ENCODE data around the gene TFAP2A.

The TFAP2A gene

GRCh38 chr6:10414756-10415616 is at the start of gene TFAP2A:
Gene TFAP2A, minus strand, starts transcription at chr6:10415074. Its CDS starts 83 bp downstream, at chr6:10414991.
- peak within 1 kb of the TSS; percentile 63 for H3K4me3 ChIP-seq (ENCODE audit: low read depth, low read length)
- DNase-seq (ENCODE audit: low read depth) = no peak

GRCh38 chr6:10463491-10464481 is 48.9 kb upstream of the TFAP2A start:
- H3K4me3 ChIP-seq (ENCODE audit: low read depth, low read length) = no peak overlapping the region

More at GRCh38 chr6:10414756-10415616, at the start of gene TFAP2A:
- TF ChIP-seq, protein P1, sequence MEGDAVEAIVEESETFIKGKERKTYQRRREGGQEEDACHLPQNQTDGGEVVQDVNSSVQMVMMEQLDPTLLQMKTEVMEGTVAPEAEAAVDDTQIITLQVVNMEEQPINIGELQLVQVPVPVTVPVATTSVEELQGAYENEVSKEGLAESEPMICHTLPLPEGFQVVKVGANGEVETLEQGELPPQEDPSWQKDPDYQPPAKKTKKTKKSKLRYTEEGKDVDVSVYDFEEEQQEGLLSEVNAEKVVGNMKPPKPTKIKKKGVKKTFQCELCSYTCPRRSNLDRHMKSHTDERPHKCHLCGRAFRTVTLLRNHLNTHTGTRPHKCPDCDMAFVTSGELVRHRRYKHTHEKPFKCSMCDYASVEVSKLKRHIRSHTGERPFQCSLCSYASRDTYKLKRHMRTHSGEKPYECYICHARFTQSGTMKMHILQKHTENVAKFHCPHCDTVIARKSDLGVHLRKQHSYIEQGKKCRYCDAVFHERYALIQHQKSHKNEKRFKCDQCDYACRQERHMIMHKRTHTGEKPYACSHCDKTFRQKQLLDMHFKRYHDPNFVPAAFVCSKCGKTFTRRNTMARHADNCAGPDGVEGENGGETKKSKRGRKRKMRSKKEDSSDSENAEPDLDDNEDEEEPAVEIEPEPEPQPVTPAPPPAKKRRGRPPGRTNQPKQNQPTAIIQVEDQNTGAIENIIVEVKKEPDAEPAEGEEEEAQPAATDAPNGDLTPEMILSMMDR (IDR thresholded peaks at IDR 0.05; ENCODE audit: insufficient read depth, low read depth, low read length, missing control alignments) = no peak

DNA sequence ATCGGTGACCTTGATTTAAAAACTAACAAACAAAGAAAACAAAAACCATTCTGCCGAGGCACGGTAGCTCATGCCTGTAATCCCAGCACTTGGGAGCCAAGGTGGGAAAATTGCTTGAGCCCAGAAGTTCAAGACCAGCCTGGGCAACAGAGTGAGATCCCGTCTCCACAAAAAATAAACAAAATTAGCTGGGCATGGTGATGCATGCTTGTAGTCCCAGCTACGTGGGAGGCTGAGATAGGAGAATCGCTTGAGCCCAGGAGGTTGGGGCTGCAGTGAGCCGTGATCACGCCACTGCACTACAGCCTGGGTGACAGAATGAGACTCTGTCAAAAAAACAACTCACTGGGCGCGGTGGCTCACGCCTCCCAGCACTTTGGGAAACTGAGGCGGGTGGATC is 48.2 kb upstream of the TFAP2A start:
- TF ChIP-seq, protein P1 (IDR thresholded peaks at IDR 0.05; ENCODE audit: insufficient read depth, low read depth, low read length, missing control alignments) = no peak
- DNase-seq (ENCODE audit: low read depth) = no peak
- no peak overlapping the region for H3K4me3 ChIP-seq (ENCODE audit: low read depth, low read length)

More at GRCh38 chr6:10463491-10464481, 48.9 kb upstream of the TFAP2A start:
- TF ChIP-seq, protein P1 (IDR thresholded peaks at IDR 0.05; ENCODE audit: insufficient read depth, low read depth, low read length, missing control alignments) = no peak
- peak; percentile 19 for DNase-seq (ENCODE audit: low read depth)

DNA sequence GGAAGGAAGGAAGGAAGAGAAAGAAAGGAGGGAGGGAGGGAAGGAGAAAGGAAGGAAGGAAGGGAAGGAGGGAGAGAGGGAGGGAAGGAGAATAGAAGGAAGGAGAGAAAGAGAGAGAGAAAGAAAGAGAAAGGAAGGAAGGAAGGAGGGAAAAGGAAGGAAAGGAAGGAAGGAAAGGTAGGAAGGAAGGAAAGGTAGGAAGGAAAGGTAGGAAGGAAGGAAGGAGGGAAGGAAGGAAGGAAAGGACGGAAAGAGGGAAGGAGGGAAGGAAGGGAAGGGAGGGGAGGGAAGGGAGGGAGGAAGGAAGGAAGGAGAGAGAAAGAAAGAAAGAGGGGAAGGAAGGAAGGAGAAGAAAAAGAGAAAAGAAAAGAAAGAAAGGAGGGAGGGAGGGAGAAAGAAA is 47.0 kb upstream of the TFAP2A start:
- H3K4me3 ChIP-seq (ENCODE audit: low read depth, low read length) = no peak overlapping the region
- no peak for DNase-seq (ENCODE audit: low read depth)
- TF ChIP-seq, protein P1 (IDR thresholded peaks at IDR 0.05; ENCODE audit: insufficient read depth, low read depth, low read length, missing control alignments) = no peak

- TF ChIP-seq, protein P1 (IDR thresholded peaks at IDR 0.05; ENCODE audit: insufficient read depth, low read depth, low read length, missing control alignments) = no peak
- peak; percentile 56 for DNase-seq (ENCODE audit: low read depth)
- H3K4me3 ChIP-seq (ENCODE audit: low read depth, low read length) = no peak overlapping the region
Observed at GRCh38 chr6:10460096-10460495, 45.2 kb upstream of the TFAP2A start.

DNA sequence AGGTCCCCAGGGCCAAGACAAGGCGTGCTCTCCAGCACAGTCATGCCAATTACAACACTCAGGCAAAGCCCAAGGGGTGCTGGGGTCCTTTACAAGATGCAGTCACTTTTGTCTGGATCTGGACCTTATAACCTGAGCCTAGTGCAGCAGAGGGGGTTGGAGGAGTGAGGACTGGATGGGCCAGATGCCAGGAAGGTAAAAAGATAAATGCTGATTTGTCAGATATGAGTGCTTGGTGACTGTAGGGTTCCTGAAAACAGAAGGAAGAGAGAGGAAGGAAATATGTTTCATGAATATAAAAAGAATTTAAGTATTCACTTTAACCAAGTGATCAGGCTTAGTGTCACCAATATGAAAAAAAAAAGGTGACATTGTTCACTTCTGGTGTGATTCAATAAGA is 43.4 kb upstream of the TFAP2A start:
- TF ChIP-seq, protein P1 (IDR thresholded peaks at IDR 0.05; ENCODE audit: insufficient read depth, low read depth, low read length, missing control alignments) = no peak
- H3K4me3 ChIP-seq (ENCODE audit: low read depth, low read length) = no peak overlapping the region
- no peak for DNase-seq (ENCODE audit: low read depth)

Data from GM12865 (cell line).